ENCODE results near the gene TSC22D4.

DNA sequence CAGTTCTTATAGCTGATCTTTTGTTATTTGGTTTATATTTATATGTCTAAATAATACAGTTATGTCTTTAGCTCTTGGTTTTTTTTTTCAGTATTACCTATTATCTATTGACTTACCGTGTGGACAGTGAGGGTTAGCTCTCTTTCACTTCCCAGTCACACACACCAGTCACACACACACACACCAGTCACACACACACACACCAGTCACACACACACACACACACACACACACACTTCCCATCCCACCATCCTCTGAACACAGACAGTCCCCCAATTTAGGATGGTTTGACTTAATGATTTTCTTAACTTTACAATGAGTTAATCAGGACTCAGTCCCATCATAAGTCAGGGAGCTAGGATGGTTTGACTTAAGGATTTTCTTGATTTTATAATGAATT is 41.1 kb upstream of the TSC22D4 start:
- TF ChIP-seq, protein P1, sequence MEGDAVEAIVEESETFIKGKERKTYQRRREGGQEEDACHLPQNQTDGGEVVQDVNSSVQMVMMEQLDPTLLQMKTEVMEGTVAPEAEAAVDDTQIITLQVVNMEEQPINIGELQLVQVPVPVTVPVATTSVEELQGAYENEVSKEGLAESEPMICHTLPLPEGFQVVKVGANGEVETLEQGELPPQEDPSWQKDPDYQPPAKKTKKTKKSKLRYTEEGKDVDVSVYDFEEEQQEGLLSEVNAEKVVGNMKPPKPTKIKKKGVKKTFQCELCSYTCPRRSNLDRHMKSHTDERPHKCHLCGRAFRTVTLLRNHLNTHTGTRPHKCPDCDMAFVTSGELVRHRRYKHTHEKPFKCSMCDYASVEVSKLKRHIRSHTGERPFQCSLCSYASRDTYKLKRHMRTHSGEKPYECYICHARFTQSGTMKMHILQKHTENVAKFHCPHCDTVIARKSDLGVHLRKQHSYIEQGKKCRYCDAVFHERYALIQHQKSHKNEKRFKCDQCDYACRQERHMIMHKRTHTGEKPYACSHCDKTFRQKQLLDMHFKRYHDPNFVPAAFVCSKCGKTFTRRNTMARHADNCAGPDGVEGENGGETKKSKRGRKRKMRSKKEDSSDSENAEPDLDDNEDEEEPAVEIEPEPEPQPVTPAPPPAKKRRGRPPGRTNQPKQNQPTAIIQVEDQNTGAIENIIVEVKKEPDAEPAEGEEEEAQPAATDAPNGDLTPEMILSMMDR (IDR thresholded peaks at IDR 0.05), result no peak
- no peak for TF ChIP-seq POLR2A (IDR thresholded peaks at IDR 0.05)

All from esophagus squamous epithelium (tissue), 4 donors.